H1 (cell line): ENCODE results near the gene VAT1. TPM values are rescaled to one million over a fixed set of nuclear protein-coding genes. Genes with fewer than 3 reads are reported as not detected.
A peak's percentile ranks its signal among the peaks of the same experiment; 100 is the strongest.

Experiments used
- ATF2 ChIP-seq: IDR thresholded peaks from 2 replicates; pipeline ENCODE4 v1.6.1; 2012; ENCODE audit warnings: low read length, inconsistent platforms
- BCL11A ChIP-seq, 2 experiments: IDR thresholded peaks; one replicate each; pipeline ENCODE4 v1.6.1; 2011; ENCODE audit warnings: low read depth in 2 of 2, low read length in 2 of 2, mild to moderate bottlenecking in 2 of 2
- CHD1 ChIP-seq: IDR thresholded peaks from 2 replicates; pipeline ENCODE4 v1.6.1; 2012; ENCODE audit warnings: low read depth, low read length, improper control_type of control experiment
- CREB1 ChIP-seq: IDR thresholded peaks from 2 replicates; pipeline ENCODE4 v1.6.1; 2012; ENCODE audit warnings: inconsistent platforms
- EZH2 ChIP-seq: fragments of 200-600 bp; sonication (generic); IDR thresholded peaks from 2 replicates; pipeline ENCODE4 v1.7.1; 2012; ENCODE audit warnings: low read depth, mild to moderate bottlenecking, moderate library complexity, low read length, inconsistent platforms; ENCODE audit not compliant: severe bottlenecking
- GTF2F1 ChIP-seq: IDR thresholded peaks from 2 replicates; pipeline ENCODE4 v1.6.1; 2012; ENCODE audit warnings: low read depth, low read length, improper control_type of control experiment, borderline replicate concordance
- JUN ChIP-seq: IDR thresholded peaks from 2 replicates; pipeline ENCODE4 v1.6.1; 2011; ENCODE audit warnings: low read depth, mild to moderate bottlenecking, improper control_type of control experiment, low read length
- JUND ChIP-seq: IDR thresholded peaks from 2 replicates; pipeline ENCODE4 v1.6.1; 2011; ENCODE audit warnings: mild to moderate bottlenecking, improper control_type of control experiment, low read length
- KDM4A ChIP-seq: IDR thresholded peaks from one replicate; pipeline ENCODE4 v1.7.1; 2012; ENCODE audit warnings: low read depth, mild to moderate bottlenecking, moderate library complexity, low read length, inconsistent platforms; ENCODE audit not compliant: severe bottlenecking
- MAFK ChIP-seq: IDR thresholded peaks from 2 replicates; pipeline ENCODE4 v1.6.1; 2012; ENCODE audit warnings: low read depth, mild to moderate bottlenecking, improper control_type of control experiment, low read length
- MAX ChIP-seq: IDR thresholded peaks from 2 replicates; pipeline ENCODE4 v1.6.1; 2012; ENCODE audit warnings: inconsistent platforms
- NRF1 ChIP-seq: IDR thresholded peaks from 2 replicates; pipeline ENCODE4 v1.6.1; 2011; ENCODE audit warnings: mild to moderate bottlenecking, low read depth, low read length, improper control_type of control experiment
- PHF8 ChIP-seq: fragments of 200-600 bp; sonication (generic); conservative IDR thresholded peaks from 2 replicates; pipeline ENCODE4 v1.7.1; 2012; ENCODE audit warnings: low read depth, mild to moderate bottlenecking, inconsistent platforms, low read length, moderate library complexity
- SIX5 ChIP-seq: IDR thresholded peaks from 2 replicates; pipeline ENCODE4 v1.6.1; 2011; ENCODE audit warnings: mild to moderate bottlenecking, low read depth, low read length
- TAF1 ChIP-seq: IDR thresholded peaks from 2 replicates; pipeline ENCODE4 v1.6.1; 2011; ENCODE audit warnings: mild to moderate bottlenecking, low read depth, low read length
- TCF12 ChIP-seq: IDR thresholded peaks from 2 replicates; pipeline ENCODE4 v1.6.1; 2011; ENCODE audit warnings: low read depth, mild to moderate bottlenecking, low read length
- TEAD4 ChIP-seq: IDR thresholded peaks from 2 replicates; pipeline ENCODE4 v1.6.1; 2012; ENCODE audit warnings: low read depth, low read length, inconsistent platforms, mixed read lengths
- USF2 ChIP-seq: IDR thresholded peaks from 2 replicates; pipeline ENCODE4 v1.6.1; 2011; ENCODE audit warnings: low read length, improper control_type of control experiment
- YY1 ChIP-seq: IDR thresholded peaks from 2 replicates; pipeline ENCODE4 v1.6.1; 2011; ENCODE audit warnings: low read depth, mild to moderate bottlenecking, low read length
- ZNF274 ChIP-seq: IDR thresholded peaks from 2 replicates; pipeline ENCODE4 v1.7.0; 2012; ENCODE audit warnings: low read length, borderline replicate concordance; ENCODE audit errors: extremely low read depth
- polyA plus RNA-seq, 7 experiments: library from polyadenylated mRNA; depleted of rRNA in 3 of 7; stranded (reverse) in 5 of 7; unstranded in 2 of 7; fragments of >200 nt in 5 of 7; fragments of 200-250 nt in 2 of 7; gene quantifications; 1 replicate in 5 of 7; 2 replicates in 1 of 7; 4 replicates in 1 of 7; pipeline versions ENCODE4 v1.2.1 to v1.2.3, GENCODE V29; 2011 to 2013; ENCODE audit warnings: missing spikeins in 2 of 7, mixed read lengths in 2 of 7
- total RNA-seq: library from RNA; stranded (reverse); fragmentation: NEBNext Ultra II Directional; extraction: Animal tissue kit (Norgen Biotek cat#: 25700); gene quantifications from 2 replicates; pipeline ENCODE4 v1.2.1, GENCODE V29; 2021

Gene VAT1
- total and polyA plus RNA-seq, 2 of the 8 experiments (the other 6 are each of a cell fraction or from before 2014, with no cell fraction given), result 200 to 295 TPM

DNA sequence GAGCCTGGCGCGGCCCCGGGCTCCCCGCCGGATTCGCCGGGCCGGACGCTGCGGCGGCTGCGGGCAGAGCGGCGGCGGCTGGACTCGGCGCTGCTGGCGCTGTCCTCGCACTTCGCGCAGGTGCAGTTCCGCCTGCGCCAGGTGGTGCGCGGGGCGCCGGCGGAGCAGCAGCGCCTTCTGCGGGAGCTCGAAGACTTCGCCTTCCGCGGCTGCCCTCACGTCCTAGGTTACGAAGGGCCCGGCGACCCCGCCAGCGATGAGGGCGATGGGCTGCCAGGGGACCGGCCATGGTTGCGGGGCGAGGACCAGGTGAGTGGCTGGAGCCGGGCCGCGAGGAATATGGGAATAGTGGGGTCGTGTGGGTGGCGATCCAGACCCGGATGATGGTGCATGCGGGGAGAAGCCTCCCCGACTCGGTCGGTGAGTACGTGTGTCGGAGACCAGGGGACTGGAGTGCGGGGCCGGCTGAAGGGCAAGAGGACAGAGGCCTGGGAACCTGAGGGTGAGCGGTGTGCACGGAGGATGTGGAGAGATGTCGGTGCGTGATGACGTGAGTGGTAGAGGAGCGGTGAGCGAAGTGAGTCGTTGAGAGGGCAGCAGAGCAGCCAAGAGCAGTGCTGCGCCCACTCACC lies 41.3 kb downstream of the VAT1 start (continued):
- TF ChIP-seq TAF1 (peak; percentile 41; the same call in 1 of the 2 replicates), JUND (0 out of 2 replicates have a peak, but pooled peaks have one; percentile 2), PHF8 (no peak), MAFK (no peak), NRF1 (peak; percentile 17; the same call in 1 of the 2 replicates), SIX5 (no peak), ATF2 (no peak), MAX (peak; percentile 79), CHD1 (no peak), CREB1 (peak; percentile 90), JUN (no peak), USF2 (no peak), KDM4A (peak; percentile 40), GTF2F1 (no peak), TEAD4 (no peak), ZNF274 (no peak), EZH2 (no peak), BCL11A (IDR thresholded peaks at IDR 0.05; ENCODE audit: low read depth in 2 of 2, low read length in 2 of 2) (no peak), TCF12 (no peak), YY1 (no peak)
